Measurements from ENCODE around the gene ZC3H15.

The ZC3H15 gene

GRCh38 chr2:186522450-186522849, 36.4 kb downstream of the ZC3H15 start:
- Histone ChIP-seq H3K9ac (ENCODE audit: low read length) (no peak overlapping the region), H3K27me3 (ENCODE audit: low read length) (no peaks in the 10 kb centered on the region), H3K4me3 (ENCODE audit: insufficient read depth, low read length, poor library complexity, severe bottlenecking) (no peak overlapping the region), H3K9me3 (ENCODE audit: insufficient read depth, low read length) (no peaks in the 10 kb centered on the region; the same call in 1 of the 2 replicates), H4K20me1 (ENCODE audit: low read depth, low read length) (no peaks in the 10 kb centered on the region), H3K4me2 (ENCODE audit: low read depth, low read length, poor library complexity, severe bottlenecking) (no peak overlapping the region), H3K79me2 (ENCODE audit: insufficient read depth, low read length) (no peaks in the 10 kb centered on the region), H3K9me2 (replicated peaks; ENCODE audit: insufficient read depth, low read length) (no peaks in the 10 kb centered on the region), H3K36me3 (ENCODE audit: low read length) (peaks cover 3% of the 10 kb centered on the region; the same call in 1 of the 2 replicates), H3F3A (ENCODE audit: insufficient read depth) (no peaks in the 10 kb centered on the region), H3K27ac (ENCODE audit: low read depth, low read length) (no peak overlapping the region), H2AFZ (ENCODE audit: low read depth, low read length, severe bottlenecking) (no peak overlapping the region)
- no peak for TF ChIP-seq CTCF (IDR thresholded peaks at IDR 0.05; ENCODE audit: insufficient read depth, low read length, poor library complexity, severe bottlenecking)
- no peak for TF ChIP-seq EZH2phosphoT487 (conservative IDR thresholded peaks at IDR 0.05; ENCODE audit: low read length)

GRCh38 chr2:186523791-186524190, 37.7 kb downstream of the ZC3H15 start:
- Histone ChIP-seq H3K27ac (ENCODE audit: low read depth, low read length) (no peak overlapping the region), H3K36me3 (ENCODE audit: low read length) (peaks cover 3% of the 10 kb centered on the region; the same call in 1 of the 2 replicates), H3K9ac (ENCODE audit: low read length) (no peak overlapping the region), H3F3A (ENCODE audit: insufficient read depth) (no peaks in the 10 kb centered on the region), H3K79me2 (ENCODE audit: insufficient read depth, low read length) (no peaks in the 10 kb centered on the region), H3K9me2 (replicated peaks; ENCODE audit: insufficient read depth, low read length) (no peaks in the 10 kb centered on the region), H3K4me3 (ENCODE audit: insufficient read depth, low read length, poor library complexity, severe bottlenecking) (no peak overlapping the region), H4K20me1 (ENCODE audit: low read depth, low read length) (no peaks in the 10 kb centered on the region), H2AFZ (ENCODE audit: low read depth, low read length, severe bottlenecking) (no peak overlapping the region), H3K9me3 (ENCODE audit: insufficient read depth, low read length) (no peaks in the 10 kb centered on the region; the same call in 1 of the 2 replicates), H3K4me2 (ENCODE audit: low read depth, low read length, poor library complexity, severe bottlenecking) (no peak overlapping the region), H3K27me3 (ENCODE audit: low read length) (no peaks in the 10 kb centered on the region)
- TF ChIP-seq EZH2phosphoT487 (conservative IDR thresholded peaks at IDR 0.05; ENCODE audit: low read length): no peak
- TF ChIP-seq CTCF (IDR thresholded peaks at IDR 0.05; ENCODE audit: insufficient read depth, low read length, poor library complexity, severe bottlenecking): no peak

GRCh38 chr2:186526281-186526680, 40.2 kb downstream of the ZC3H15 start:
- no peak overlapping the region for H3K4me3 ChIP-seq (ENCODE audit: insufficient read depth, low read length, poor library complexity, severe bottlenecking)
- no peaks in the 10 kb centered on the region for H3K36me3 ChIP-seq (ENCODE audit: low read length)
- no peaks in the 10 kb centered on the region for H3F3A ChIP-seq (ENCODE audit: insufficient read depth)
- H3K27me3 ChIP-seq (ENCODE audit: low read length): no peaks in the 10 kb centered on the region
- TF ChIP-seq EZH2phosphoT487 (conservative IDR thresholded peaks at IDR 0.05; ENCODE audit: low read length) (no peak), CTCF (IDR thresholded peaks at IDR 0.05; ENCODE audit: insufficient read depth, low read length, poor library complexity, severe bottlenecking) (no peak)
- no peak overlapping the region for H2AFZ ChIP-seq (ENCODE audit: low read depth, low read length, severe bottlenecking)
- H3K27ac ChIP-seq (ENCODE audit: low read depth, low read length): no peak overlapping the region
- H3K9me2 ChIP-seq (replicated peaks; ENCODE audit: insufficient read depth, low read length): no peaks in the 10 kb centered on the region
- no peaks in the 10 kb centered on the region for H3K79me2 ChIP-seq (ENCODE audit: insufficient read depth, low read length)
- no peak overlapping the region for H3K4me2 ChIP-seq (ENCODE audit: low read depth, low read length, poor library complexity, severe bottlenecking)
- no peaks in the 10 kb centered on the region; the same call in 1 of the 2 replicates for H3K9me3 ChIP-seq (ENCODE audit: insufficient read depth, low read length)
- no peak overlapping the region for H3K9ac ChIP-seq (ENCODE audit: low read length)
- H4K20me1 ChIP-seq (ENCODE audit: low read depth, low read length): no peaks in the 10 kb centered on the region
